ENCODE results near the gene FNDC11. TPM values are rescaled to one million over a fixed set of nuclear protein-coding genes. Genes with fewer than 3 reads are reported as not detected.
"Not testable (repeated sequence)": the region's sequence is repeated elsewhere in the genome, so short reads cannot be mapped to it uniquely, and the experiment has no call there.

Gene FNDC11
- total RNA-seq, 2 donors from 2014 or later = 0.66 to 2.9 TPM

DNA sequence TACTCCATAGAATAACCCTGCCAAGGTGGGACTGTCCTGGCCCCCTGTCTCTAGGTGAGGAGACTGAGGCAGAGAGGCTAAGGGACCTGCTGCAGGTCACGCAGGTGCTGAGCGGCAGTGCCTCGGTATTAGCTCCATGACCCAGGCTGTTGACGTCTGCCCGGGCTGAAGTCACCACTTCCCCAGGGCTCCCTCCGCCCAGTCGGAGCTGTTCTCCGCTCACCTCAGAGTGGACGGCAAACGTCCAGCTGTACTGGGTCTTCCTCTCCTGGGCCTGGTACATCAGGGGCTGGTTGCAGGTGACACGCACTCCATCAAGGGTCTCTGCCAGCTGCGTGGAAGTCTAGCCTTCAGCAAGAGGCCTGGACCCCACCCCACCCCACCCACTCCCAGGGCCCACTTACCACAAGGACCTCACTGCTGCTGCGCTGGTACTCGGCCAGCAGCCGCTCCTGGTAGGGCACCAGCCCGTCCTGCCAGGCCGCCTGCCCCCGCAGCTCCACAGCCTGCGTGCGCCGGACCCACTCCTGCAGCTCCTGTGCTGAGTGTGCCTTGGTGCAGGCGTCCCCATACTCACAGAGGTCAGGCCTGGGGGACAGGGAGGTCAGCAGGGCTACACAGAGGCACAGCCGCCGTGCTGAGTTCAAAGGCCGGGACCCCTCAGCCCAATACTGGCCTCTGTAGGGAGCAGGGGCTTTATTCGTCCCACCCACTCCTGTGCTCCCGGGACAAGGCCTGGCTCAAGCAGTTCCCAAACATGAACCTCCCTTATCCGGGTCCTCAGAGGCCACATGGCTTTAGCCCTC, 16.5 kb downstream of the FNDC11 start:
- no peaks in the 10 kb centered on the region for H3K27me3 ChIP-seq
- H3K9me3 ChIP-seq = no peaks in the 10 kb centered on the region
- WGBS, 2 donors = 89% methylated on average over 11 to 28 of the region's 28 CpGs
- intact Hi-C loops (cut with DNase I) = no loop called here
- TF ChIP-seq, protein P1, sequence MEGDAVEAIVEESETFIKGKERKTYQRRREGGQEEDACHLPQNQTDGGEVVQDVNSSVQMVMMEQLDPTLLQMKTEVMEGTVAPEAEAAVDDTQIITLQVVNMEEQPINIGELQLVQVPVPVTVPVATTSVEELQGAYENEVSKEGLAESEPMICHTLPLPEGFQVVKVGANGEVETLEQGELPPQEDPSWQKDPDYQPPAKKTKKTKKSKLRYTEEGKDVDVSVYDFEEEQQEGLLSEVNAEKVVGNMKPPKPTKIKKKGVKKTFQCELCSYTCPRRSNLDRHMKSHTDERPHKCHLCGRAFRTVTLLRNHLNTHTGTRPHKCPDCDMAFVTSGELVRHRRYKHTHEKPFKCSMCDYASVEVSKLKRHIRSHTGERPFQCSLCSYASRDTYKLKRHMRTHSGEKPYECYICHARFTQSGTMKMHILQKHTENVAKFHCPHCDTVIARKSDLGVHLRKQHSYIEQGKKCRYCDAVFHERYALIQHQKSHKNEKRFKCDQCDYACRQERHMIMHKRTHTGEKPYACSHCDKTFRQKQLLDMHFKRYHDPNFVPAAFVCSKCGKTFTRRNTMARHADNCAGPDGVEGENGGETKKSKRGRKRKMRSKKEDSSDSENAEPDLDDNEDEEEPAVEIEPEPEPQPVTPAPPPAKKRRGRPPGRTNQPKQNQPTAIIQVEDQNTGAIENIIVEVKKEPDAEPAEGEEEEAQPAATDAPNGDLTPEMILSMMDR (IDR thresholded peaks at IDR 0.05) = no peak
- TF ChIP-seq POLR2A (IDR thresholded peaks at IDR 0.05) = no peak
- H3K27ac ChIP-seq = no peak overlapping the region
- peaks cover 21% of the 10 kb centered on the region for H3K4me1 ChIP-seq
- ATAC-seq (no peak), DNase-seq (no peak)
- no peak overlapping the region for H3K4me3 ChIP-seq
- H3K36me3 ChIP-seq (replicated peaks in 1 of 2; ENCODE audit: insufficient read depth in 1 of 2, low read depth in 2 of 2) = no peaks in the 10 kb centered on the region

DNA sequence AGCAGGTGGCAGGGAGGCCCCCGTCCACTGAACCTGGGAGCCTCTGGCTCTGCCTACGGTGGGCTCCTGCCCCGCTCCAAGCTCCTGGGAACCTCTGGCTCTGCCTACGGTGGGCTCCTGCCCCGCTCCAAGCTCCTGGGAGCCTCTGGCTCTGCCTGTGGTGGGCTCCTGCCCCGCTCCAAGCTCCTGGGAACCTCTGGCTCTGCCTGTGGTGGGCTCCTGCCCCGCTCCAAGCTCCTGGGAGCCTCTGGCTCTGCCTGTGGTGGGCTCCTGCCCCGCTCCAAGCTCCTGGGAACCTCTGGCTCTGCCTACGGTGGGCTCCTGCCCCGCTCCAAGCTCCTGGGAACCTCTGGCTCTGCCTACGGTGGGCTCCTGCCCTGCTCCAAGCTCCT, 17.1 kb downstream of the FNDC11 start:
- H3K36me3 ChIP-seq (replicated peaks in 1 of 2; ENCODE audit: insufficient read depth in 1 of 2, low read depth in 2 of 2); H3K27ac ChIP-seq; intact Hi-C loops (cut with DNase I); H3K9me3 ChIP-seq; DNase-seq; H3K4me3 ChIP-seq; ATAC-seq; H3K27me3 ChIP-seq: not testable (repeated sequence)
- H3K4me1 ChIP-seq = peaks cover 21% of the 10 kb centered on the region
- WGBS, 2 donors = 70 to 93% methylated on average over 2 to 10 of the region's 11 CpGs

- Histone ChIP-seq H3K36me3 (replicated peaks in 1 of 2; ENCODE audit: insufficient read depth in 1 of 2, low read depth in 2 of 2) (no peaks in the 10 kb centered on the region), H3K9me3 (no peaks in the 10 kb centered on the region), H3K27ac (no peak overlapping the region), H3K4me3 (no peak overlapping the region), H3K4me1 (peaks cover 15% of the 10 kb centered on the region), H3K27me3 (no peaks in the 10 kb centered on the region)
- 88 to 90% methylated on average over 4 to 34 of the region's 48 CpGs for WGBS, 2 donors
- TF ChIP-seq, protein P1 (IDR thresholded peaks at IDR 0.05) = no peak
- no peak for TF ChIP-seq POLR2A (IDR thresholded peaks at IDR 0.05)
- ATAC-seq (no peak), DNase-seq (no peak)
- intact Hi-C loops (cut with DNase I) = no loop called here
These were observed 18.3 kb downstream of the FNDC11 start for GRCh38 chr20:63572071-63572787.

- ATAC-seq (no peak), DNase-seq (peak in 1 of 4 donors; percentile 35)
- Histone ChIP-seq H3K27ac (peak overlapping the region in 3 of 4 donors; percentile 46 to 73 (median 69)), H3K27me3 (no peaks in the 10 kb centered on the region), H3K4me3 (peak overlapping the region; percentile 41 to 52), H3K4me1 (peaks cover 20% of the 10 kb centered on the region), H3K9me3 (no peaks in the 10 kb centered on the region), H3K36me3 (replicated peaks in 1 of 2; ENCODE audit: insufficient read depth in 1 of 2, low read depth in 2 of 2) (no peaks in the 10 kb centered on the region)
- WGBS, 2 donors = 90% methylated on average over 25 of the region's 34 CpGs; no CpG with 5 or more reads in 1 of the 2 donors
- intact Hi-C loops (cut with DNase I) = no loop called here
- TF ChIP-seq, protein P1 (IDR thresholded peaks at IDR 0.05) = peak in 2 of 7 experiments; percentile 18 to 20
- no peak for TF ChIP-seq POLR2A (IDR thresholded peaks at IDR 0.05)
These were observed 19.1 kb downstream of the FNDC11 start for GRCh38 chr20:63572788-63573646.
